HCT116 (cell line): ENCODE data around the gene GPR155. TPM values are rescaled to one million over a fixed set of nuclear protein-coding genes. Genes with fewer than 3 reads are reported as not detected.

ENCODE experiments used
- ATAC-seq: fragments of 200-7000 bp; cut with Tn5 transposase; 2 replicates; pipeline ENCODE4 v1.9.1; 2020; ENCODE audit warnings: mild to moderate bottlenecking, moderate library complexity
- BruUV-seq: library from RNA; stranded (reverse); fragments of 400-500 nt; replicated peaks from 2 replicates; lab custom pipeline; 2021; lab: Mats Ljungman, UMichigan
- CTCF ChIA-PET: fragments of 300-600 bp; sonication (Branson Sonifier 250); formaldehyde crosslinking; loops from one replicate; lab custom pipeline; 2021; ENCODE audit warnings: antibody characterized with exemption; lab: Charles Lee
- POLR2A ChIA-PET: fragments of 300-600, 350-600 bp; sonication (Branson Sonifier 250); formaldehyde crosslinking; loops from one replicate; lab custom pipeline; 2021; ENCODE audit warnings: antibody characterized with exemption; lab: Charles Lee
- RAD21 ChIA-PET, 2 experiments: fragments of 300-600 bp; sonication (Branson Sonifier 250); formaldehyde crosslinking; loops; one replicate each; lab custom pipeline; 2023; ENCODE audit warnings: low total read pairs in 2 of 2; ENCODE audit not compliant: uncharacterized antibody in 2 of 2, unreplicated experiment in 2 of 2, low non-redundant PET in 1 of 2; lab: Charles Lee
- DNase-seq: peaks from one replicate; pipeline ENCODE4 v3.0.0-alpha.2; 2010; ENCODE audit warnings: low read depth, low spot score
- H2AFZ ChIP-seq: fragments of 200-600 bp; shearing (Covaris generic), sonication (generic); 2 replicates; pipeline ENCODE4 v1.6.1; 2017; ENCODE audit warnings: low read depth, mixed run types, mixed read lengths, antibody characterized with exemption, low read length; ENCODE audit not compliant: poor library complexity, severe bottlenecking
- H3K27ac ChIP-seq: 2 replicates; pipeline ENCODE4 v1.5.1; 2012; ENCODE audit warnings: low read depth, low read length
- H3K27me3 ChIP-seq: fragments of 200-600 bp; sonication (generic); 2 replicates; pipeline ENCODE4 v1.6.1; 2016; ENCODE audit warnings: mixed run types, low read length, mixed read lengths; ENCODE audit not compliant: insufficient read depth
- H3K36me3 ChIP-seq, 2 experiments: fragments of 200-500 bp in 1 of 2; fragments of 200-600 bp in 1 of 2; sonication (Bioruptor generic) in 1 of 2; sonication (generic) in 1 of 2; 2 replicates each; pipeline versions ENCODE4 v1.5.1 to v1.6.1; 2014 to 2016; ENCODE audit warnings: low read length in 2 of 2, inconsistent platforms in 1 of 2, mixed read lengths in 1 of 2, mixed run types in 1 of 2; ENCODE audit not compliant: insufficient read depth in 2 of 2, control insufficient read depth in 1 of 2
- H3K4me1 ChIP-seq, 2 experiments: fragments of 200-600 bp in 1 of 2; sonication (generic) in 1 of 2; 2 replicates each; pipeline versions ENCODE4 v1.5.1 to v1.6.1; 2012 to 2017; ENCODE audit warnings: low read length in 2 of 2, inconsistent platforms in 1 of 2, mild to moderate bottlenecking in 1 of 2, mixed read lengths in 1 of 2, mixed run types in 1 of 2, moderate library complexity in 1 of 2; ENCODE audit not compliant: insufficient read depth in 2 of 2, control insufficient read depth in 1 of 2
- H3K4me2 ChIP-seq: fragments of 200-600 bp; sonication (generic); 2 replicates; pipeline ENCODE4 v1.6.1; 2017; ENCODE audit warnings: mixed run types, low read length, mixed read lengths
- H3K4me3 ChIP-seq, 2 experiments: fragments of 200-600 bp in 1 of 2; sonication (generic) in 1 of 2; replicated peaks in 1 of 2; 2 replicates each; pipeline ENCODE4 v1.5.1; 2011 to 2016; ENCODE audit warnings: low read length in 2 of 2, control low read depth in 1 of 2, low read depth in 1 of 2, mild to moderate bottlenecking in 1 of 2, mixed read lengths in 1 of 2, mixed run types in 1 of 2
- H3K79me2 ChIP-seq: fragments of 200-600 bp; sonication (generic); 2 replicates; pipeline ENCODE4 v1.6.1; 2017; ENCODE audit warnings: mild to moderate bottlenecking, mixed run types, low read length, moderate library complexity, mixed read lengths; ENCODE audit not compliant: insufficient read depth
- H3K9ac ChIP-seq: fragments of 200-600 bp; sonication (generic); 2 replicates; pipeline ENCODE4 v1.6.1; 2016; ENCODE audit warnings: low read length, mixed read lengths
- H3K9me2 ChIP-seq: fragments of 200-600 bp; sonication (generic), shearing (Covaris generic); 2 replicates; pipeline ENCODE4 v1.6.1; 2017; ENCODE audit warnings: mixed run types, mild to moderate bottlenecking, moderate library complexity; ENCODE audit not compliant: insufficient read depth
- H3K9me3 ChIP-seq, 2 experiments: fragments of 200-500 bp in 1 of 2; fragments of 200-600 bp in 1 of 2; sonication (Bioruptor generic) in 1 of 2; sonication (generic) in 1 of 2; 2 replicates each; pipeline ENCODE4 v1.6.1; 2014 to 2017; ENCODE audit warnings: low read length in 2 of 2, mixed read lengths in 2 of 2, inconsistent platforms in 1 of 2, low read depth in 1 of 2, mild to moderate bottlenecking in 1 of 2, mixed run types in 1 of 2, moderate library complexity in 1 of 2; ENCODE audit not compliant: control insufficient read depth in 1 of 2, insufficient read depth in 1 of 2
- H4K20me1 ChIP-seq: fragments of 200-600 bp; sonication (generic), shearing (Covaris generic); 2 replicates; pipeline ENCODE4 v1.6.1; 2017; ENCODE audit warnings: mixed run types, mild to moderate bottlenecking, moderate library complexity; ENCODE audit not compliant: insufficient read depth
- CEBPB ChIP-seq: IDR thresholded peaks from 2 replicates; pipeline ENCODE4 v1.6.1; 2012; ENCODE audit warnings: low read depth
- EGR1 ChIP-seq: IDR thresholded peaks from 2 replicates; pipeline ENCODE4 v1.6.1; 2012; ENCODE audit warnings: low read depth
- ELF1 ChIP-seq: IDR thresholded peaks from 2 replicates; pipeline ENCODE4 v1.6.1; 2012; ENCODE audit warnings: low read depth, borderline replicate concordance
- EZH2 ChIP-seq: fragments of 200-600 bp; sonication (generic); IDR thresholded peaks from 2 replicates; pipeline ENCODE4 v1.6.1; 2017; ENCODE audit warnings: antibody characterized with exemption, mixed run types
- SIN3A ChIP-seq: IDR thresholded peaks from 2 replicates; pipeline ENCODE4 v1.6.1; 2012; ENCODE audit warnings: low read depth
- SRF ChIP-seq: IDR thresholded peaks from 2 replicates; pipeline ENCODE4 v1.6.1; 2012; ENCODE audit warnings: low read depth
- intact Hi-C: fragments of 100-400 bp; cut with micrococcal nuclease; formaldehyde crosslinking; loops from 2 replicates; pipeline ENCODE4 v1.10.0; 2022
- total RNA-seq: library from RNA; stranded (reverse); gene quantifications from one replicate; pipeline ENCODE4 v1.2.1, GENCODE V29; 2021; ENCODE audit not compliant: unreplicated experiment
- TF ChIP-seq, protein P1 (sequence below): IDR thresholded peaks from 2 replicates; pipeline ENCODE4 v1.6.1; 2012; ENCODE audit warnings: low read depth

Gene GPR155
- total RNA-seq, 1 experiment from 2014 or later, result 3.8 TPM

DNA sequence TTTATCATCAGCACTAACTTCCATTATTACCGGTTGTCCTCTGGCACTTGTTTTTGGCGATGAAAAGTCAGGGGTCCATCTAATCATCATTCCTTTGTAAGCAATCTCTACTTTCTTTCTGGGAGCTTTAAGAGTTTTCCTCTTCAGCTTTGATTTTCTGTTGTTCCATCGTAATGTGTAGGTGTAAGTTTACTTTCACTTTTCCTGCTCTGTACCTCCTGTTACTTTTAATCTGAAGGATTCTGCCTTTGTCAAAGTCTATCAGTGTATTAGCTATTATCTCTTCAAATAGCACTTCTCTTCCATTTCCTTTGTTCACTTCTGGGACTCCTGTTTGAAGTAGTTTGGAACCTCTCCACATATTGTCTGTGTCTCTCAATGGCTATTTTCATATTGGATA lies 25.5 kb upstream of the GPR155 start:
- POLR2A ChIA-PET, result no interaction called here
- intact Hi-C loops, result no loop called here
- CTCF ChIA-PET, result no interaction called here
- Histone ChIP-seq H3K27ac (no peak overlapping the region), H3K4me1 (no peaks in the 10 kb centered on the region)
- ATAC-seq, result no peak
- TF ChIP-seq SRF, result no peak
- TF ChIP-seq, protein P1, sequence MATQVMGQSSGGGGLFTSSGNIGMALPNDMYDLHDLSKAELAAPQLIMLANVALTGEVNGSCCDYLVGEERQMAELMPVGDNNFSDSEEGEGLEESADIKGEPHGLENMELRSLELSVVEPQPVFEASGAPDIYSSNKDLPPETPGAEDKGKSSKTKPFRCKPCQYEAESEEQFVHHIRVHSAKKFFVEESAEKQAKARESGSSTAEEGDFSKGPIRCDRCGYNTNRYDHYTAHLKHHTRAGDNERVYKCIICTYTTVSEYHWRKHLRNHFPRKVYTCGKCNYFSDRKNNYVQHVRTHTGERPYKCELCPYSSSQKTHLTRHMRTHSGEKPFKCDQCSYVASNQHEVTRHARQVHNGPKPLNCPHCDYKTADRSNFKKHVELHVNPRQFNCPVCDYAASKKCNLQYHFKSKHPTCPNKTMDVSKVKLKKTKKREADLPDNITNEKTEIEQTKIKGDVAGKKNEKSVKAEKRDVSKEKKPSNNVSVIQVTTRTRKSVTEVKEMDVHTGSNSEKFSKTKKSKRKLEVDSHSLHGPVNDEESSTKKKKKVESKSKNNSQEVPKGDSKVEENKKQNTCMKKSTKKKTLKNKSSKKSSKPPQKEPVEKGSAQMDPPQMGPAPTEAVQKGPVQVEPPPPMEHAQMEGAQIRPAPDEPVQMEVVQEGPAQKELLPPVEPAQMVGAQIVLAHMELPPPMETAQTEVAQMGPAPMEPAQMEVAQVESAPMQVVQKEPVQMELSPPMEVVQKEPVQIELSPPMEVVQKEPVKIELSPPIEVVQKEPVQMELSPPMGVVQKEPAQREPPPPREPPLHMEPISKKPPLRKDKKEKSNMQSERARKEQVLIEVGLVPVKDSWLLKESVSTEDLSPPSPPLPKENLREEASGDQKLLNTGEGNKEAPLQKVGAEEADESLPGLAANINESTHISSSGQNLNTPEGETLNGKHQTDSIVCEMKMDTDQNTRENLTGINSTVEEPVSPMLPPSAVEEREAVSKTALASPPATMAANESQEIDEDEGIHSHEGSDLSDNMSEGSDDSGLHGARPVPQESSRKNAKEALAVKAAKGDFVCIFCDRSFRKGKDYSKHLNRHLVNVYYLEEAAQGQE, result no peak
- no peak for TF ChIP-seq EZH2
- no peak for TF ChIP-seq CEBPB
- TF ChIP-seq ELF1, result no peak
- no peak for TF ChIP-seq SIN3A
- no peak for TF ChIP-seq EGR1
- TF ChIP-seq, all 23 proteins: peak for 0
- no peak for DNase-seq
- Histone ChIP-seq H3K9me2 (no peaks in the 10 kb centered on the region), H3K9ac (no peak overlapping the region), H3K79me2 (no peaks in the 10 kb centered on the region), H3K9me3 (peaks cover 8 to 12% of the 10 kb centered on the region in 2 experiments; a peak in 2 of 4 replicates), H3K4me2 (no peak overlapping the region), H4K20me1 (no peaks in the 10 kb centered on the region), H2AFZ (no peak overlapping the region), H3K27me3 (no peaks in the 10 kb centered on the region), H3K36me3 (no peaks in the 10 kb centered on the region), H3K4me3 (no peak overlapping the region)
- BruUV-seq, result no TSS peak
- RAD21 ChIA-PET, result no interaction called here
